ENCODE results near the gene L3MBTL1.

Gene L3MBTL1

GRCh38 chr20:43532416-43533055, 25.0 kb downstream of the L3MBTL1 start:
- no peak for TF ChIP-seq CTCF (IDR thresholded peaks at IDR 0.05; ENCODE audit: control extremely low read depth, extremely low read depth, low read depth, missing control alignments)
- CTCF ChIA-PET = interaction anchor here (1.0 to 8.1 kb wide), 5 partner anchors 8 to 160 kb away, joined by 3 to 108 read pairs (median 4); no protein-coding TSS in a partner anchor

GRCh38 chr20:43533060-43533459, 25.6 kb downstream of the L3MBTL1 start:
- POLR2A ChIA-PET = no interaction called here
- CTCF ChIA-PET = interaction anchor here (1.0 to 8.1 kb wide), 4 partner anchors 9 to 160 kb away, joined by 3 to 108 read pairs (median 4); no protein-coding TSS in a partner anchor
- no peak for TF ChIP-seq CTCF (IDR thresholded peaks at IDR 0.05; ENCODE audit: control extremely low read depth, extremely low read depth, low read depth, missing control alignments)
- DNase-seq (ENCODE audit: extremely low spot score) = no peak

More at GRCh38 chr20:43532416-43533055, 25.0 kb downstream of the L3MBTL1 start:
- POLR2A ChIA-PET = no interaction called here
- no peak for DNase-seq (ENCODE audit: extremely low spot score)

- TF ChIP-seq CTCF (IDR thresholded peaks at IDR 0.05; ENCODE audit: control extremely low read depth, extremely low read depth, low read depth, missing control alignments) = no peak
- DNase-seq (ENCODE audit: extremely low spot score) = no peak
- CTCF ChIA-PET = interaction anchor here (1.4 to 8.1 kb wide), 2 partner anchors 19 to 159 kb away, joined by 3 to 108 read pairs; no protein-coding TSS in a partner anchor
- POLR2A ChIA-PET = no interaction called here
Observed at GRCh38 chr20:43534016-43534415, 26.5 kb downstream of the L3MBTL1 start.

GRCh38 chr20:43534791-43535350, 27.4 kb downstream of the L3MBTL1 start:
- no peak for TF ChIP-seq CTCF (IDR thresholded peaks at IDR 0.05; ENCODE audit: control extremely low read depth, extremely low read depth, low read depth, missing control alignments)
- POLR2A ChIA-PET = no interaction called here
- no peak for DNase-seq (ENCODE audit: extremely low spot score)
- CTCF ChIA-PET = interaction anchor here (6.2 to 8.1 kb wide), 2 partner anchors 158 to 547 kb away, joined by 46 to 108 read pairs; no protein-coding TSS in a partner anchor

- DNase-seq (ENCODE audit: extremely low spot score) = no peak
- CTCF ChIA-PET = interaction anchor here (0.9 to 8.1 kb wide), 6 partner anchors 14 to 654 kb away, joined by 3 to 108 read pairs (median 28); no protein-coding TSS in a partner anchor
- POLR2A ChIA-PET = no interaction called here
- TF ChIP-seq CTCF (IDR thresholded peaks at IDR 0.05; ENCODE audit: control extremely low read depth, extremely low read depth, low read depth, missing control alignments) = no peak
Observed at GRCh38 chr20:43535370-43536004, 28.0 kb downstream of the L3MBTL1 start.

- TF ChIP-seq CTCF (IDR thresholded peaks at IDR 0.05; ENCODE audit: control extremely low read depth, extremely low read depth, low read depth, missing control alignments) = no peak
- DNase-seq (ENCODE audit: extremely low spot score) = no peak
- POLR2A ChIA-PET = no interaction called here
- CTCF ChIA-PET = interaction anchor here (0.8 to 8.1 kb wide), 11 partner anchors 8 to 653 kb away, joined by 3 to 108 read pairs (median 15); partner anchors contain the start of genes IFT52 and SGK2
Observed at GRCh38 chr20:43536041-43536816, 28.7 kb downstream of the L3MBTL1 start.
